ENCODE data around the gene ARHGEF35.
A peak's percentile ranks its signal among the peaks of the same experiment; 100 is the strongest.
"Not testable (repeated sequence)": the region's sequence is repeated elsewhere in the genome, so short reads cannot be mapped to it uniquely, and the experiment has no call there.

The ARHGEF35 gene

DNA sequence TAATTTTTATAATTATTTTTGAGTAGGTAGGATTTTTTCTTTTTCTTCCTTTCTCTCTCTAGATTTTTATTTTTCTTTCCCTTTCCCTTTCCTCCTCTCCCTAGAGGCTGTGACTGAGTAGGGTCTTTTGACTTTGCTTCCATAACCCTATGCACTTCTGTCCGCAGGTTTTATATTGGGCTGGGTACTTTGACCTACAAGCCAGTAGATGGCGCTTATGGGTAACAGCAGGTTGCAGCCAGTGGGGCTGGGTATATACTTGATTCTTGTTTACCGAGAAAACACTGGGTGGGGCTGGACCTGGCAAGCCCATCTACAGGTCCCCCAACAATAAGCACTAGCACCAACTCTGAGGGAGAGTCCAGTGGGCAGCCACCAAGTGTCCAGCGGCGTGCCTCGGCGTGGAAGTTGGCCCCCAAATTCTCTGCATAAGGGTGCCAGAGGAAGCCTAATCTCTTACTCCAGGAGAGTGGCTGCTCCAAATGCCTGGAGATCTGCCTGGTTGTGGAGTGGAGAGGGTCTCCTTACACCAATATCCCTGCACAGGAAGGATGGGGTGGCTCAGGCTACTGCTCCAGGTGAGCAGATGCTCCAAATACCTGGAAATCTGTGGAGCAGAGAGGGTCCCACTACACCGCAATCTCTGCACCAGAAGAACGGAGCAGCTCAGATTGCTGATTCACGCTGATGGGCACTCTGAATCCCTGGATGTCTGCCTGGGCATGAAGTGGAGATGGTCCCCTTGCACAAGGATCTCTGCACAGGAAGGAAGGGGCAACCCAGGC lies 17.1 kb downstream of the ARHGEF35 start:
- peak; percentile 15 for DNase-seq

DNA sequence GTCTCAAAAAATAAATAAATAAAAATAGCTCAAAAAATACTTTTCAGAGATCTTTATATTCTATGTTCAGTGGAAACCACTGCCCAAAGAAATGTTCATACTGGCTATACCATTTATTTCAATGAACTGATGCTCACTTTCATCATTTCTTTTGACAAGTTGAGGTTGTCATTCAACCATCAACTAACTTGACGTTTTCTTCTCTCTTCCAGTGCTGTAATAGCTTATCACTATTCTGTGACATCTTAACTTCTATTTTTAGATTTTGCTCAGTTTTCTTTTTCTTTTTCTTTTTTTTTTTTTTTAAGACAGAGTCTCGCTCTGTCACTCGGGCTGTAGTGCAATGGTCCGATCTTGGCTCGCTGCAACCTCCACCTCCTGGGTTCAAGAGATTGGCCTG lies 21.0 kb downstream of the ARHGEF35 start:
- no peak for DNase-seq

DNA sequence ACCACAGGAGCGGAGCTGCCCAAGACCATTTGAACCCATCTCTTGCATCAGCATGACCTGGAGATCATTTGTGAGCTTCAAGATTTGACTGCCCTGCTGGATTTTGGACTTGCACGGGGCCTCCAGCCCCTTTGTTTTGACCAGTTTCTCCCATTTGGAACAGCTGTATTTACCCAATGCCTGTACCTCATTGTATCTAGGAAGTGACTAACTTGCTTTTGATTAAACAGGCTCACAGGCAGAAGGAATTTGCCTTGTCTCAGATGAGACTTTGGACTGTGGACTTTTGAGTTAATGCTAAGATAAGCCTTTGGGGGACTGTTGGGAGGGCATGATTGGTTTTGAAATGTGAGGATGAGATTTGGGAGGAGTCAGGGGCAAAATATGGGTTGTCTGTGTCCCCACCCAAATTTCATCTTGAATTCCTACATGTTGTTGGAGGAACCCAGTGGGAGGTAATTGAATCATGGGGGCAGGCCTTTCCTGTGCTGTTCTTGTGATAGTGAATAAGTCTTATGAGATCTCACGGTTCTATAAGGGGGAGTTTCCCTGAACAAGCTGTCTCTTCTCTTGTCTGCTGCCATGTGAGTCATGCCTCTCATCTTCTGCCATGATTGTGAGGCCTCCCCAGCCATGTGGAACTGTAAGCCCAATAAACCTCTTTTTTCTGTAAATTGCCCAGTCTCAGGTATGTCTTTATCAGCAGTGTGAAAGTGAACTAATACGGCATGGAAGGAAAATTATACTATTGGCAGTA lies 23.9 kb downstream of the ARHGEF35 start:
- not testable (repeated sequence) for DNase-seq

DNA sequence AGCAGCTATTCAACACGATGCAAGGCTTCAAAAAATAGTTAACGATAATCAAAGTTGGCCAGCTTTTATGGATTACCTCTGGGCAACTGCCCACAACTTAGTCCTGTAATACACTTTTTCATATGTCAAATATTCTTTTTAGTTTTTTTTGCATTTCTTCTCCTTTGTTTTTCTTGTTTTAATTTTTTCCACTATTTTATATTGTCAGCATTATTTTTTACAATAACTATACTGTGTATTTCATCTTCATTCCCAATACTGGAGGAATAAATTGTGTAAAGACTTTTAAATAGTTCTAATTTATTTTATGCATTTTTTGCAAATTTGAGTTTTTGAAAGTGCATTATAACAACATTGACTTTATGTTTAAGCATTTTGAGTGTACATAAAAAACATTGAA lies 30.8 kb downstream of the ARHGEF35 start:
- no peak for DNase-seq

DNA sequence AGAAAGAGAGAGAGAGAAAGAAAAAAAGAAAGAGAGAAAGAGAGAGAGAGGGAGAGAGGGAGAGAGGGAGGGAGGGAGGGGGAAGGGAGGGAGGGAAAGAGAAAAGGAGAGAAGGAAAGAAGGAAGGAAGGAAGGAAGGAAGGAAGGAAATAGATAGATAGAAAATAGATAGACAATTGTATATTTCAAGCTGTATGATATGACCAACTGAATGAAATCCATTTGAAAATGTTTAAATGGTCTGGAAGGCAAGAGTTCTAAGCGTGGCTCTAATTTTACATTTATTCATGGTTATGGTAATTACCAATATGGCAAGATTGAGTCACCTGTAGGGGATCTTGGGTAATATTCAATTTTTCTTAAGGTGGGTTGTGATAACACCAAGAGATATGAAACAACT lies 36.8 kb downstream of the ARHGEF35 start:
- no peak for DNase-seq

DNA sequence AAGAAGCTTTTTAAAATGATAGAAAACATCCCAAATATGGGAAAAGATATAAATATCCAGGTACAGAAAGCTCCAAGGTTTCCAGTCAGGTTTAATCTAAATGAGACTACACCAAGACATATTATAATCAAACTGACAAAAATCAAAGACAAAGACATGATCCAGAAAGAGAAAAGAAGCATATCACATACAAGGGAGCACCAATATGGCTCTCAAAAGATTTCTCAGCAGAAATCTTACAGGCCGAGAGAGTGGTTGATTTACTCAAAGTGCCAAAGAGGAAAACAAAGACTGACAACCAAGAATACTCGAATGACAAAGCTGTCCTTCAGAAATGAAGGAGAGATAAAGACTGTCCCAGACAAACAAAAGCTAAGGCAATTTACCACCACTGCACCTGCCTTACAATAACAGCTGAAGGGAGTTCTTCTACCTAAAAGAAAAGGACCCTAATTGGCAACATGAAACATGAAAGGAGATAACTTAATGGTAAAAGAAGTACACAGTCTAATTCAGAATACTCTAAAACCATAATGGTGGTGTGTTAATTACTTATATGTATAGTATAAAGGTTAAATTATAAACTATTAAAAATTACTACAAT lies 47.3 kb downstream of the ARHGEF35 start:
- no peak for DNase-seq

DNA sequence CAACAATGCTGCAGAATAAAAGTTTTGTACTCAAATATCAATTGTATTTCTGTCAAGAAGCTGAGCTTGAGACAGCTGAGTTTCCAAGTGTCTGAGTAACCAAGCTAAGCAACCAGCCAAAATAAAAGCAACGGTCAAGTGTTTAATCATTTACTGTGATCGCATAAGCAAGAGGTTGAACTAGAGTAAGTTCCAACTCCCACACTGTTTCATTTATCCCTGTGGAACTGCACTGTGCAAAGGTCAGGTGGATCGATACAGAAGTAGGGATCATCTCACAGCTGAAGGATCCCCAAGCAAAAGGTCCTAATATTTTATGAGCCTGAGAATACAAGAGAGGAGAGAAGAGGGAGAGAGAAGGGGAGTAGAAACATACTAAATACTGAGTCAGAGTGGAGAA lies 51.2 kb downstream of the ARHGEF35 start:
- DNase-seq, result no peak

DNA sequence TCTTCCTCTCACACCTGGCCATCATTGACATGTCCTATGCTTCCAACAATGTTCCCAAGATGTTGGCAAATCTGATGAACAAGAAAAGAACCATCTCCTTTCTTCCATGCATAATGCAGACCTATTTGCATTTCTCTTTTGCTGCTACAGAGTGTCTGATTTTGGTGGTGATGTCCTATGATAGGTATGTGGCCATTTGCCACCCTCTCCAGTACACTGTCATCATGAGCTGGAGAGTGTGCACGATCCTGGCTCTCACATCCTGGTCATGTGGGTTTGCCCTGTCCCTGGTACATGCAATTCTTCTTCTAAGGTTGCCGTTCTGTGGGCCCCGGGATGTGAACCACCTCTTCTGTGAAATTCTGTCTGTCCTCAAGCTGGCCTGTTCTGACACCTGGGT lies 53.4 kb downstream of the ARHGEF35 start:
- no peak for DNase-seq

DNA sequence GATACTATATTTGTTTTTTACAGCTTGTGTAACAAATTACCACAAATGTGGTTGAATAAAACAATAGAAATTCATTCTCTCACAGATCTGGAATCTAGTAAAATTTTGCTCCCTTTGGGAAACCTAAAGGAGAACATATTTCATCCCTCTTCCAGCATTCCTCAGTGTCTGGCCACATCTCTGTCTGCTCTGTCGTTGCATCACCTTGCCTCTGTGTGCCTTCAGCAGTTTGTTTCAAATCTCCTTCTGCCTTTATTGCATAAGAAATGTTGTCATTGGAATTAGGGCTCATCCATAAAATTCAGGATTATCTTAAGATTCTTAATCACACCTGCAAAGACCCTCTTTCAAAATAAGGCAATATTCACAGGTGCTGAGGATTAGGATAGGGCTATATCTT lies 58.1 kb downstream of the ARHGEF35 start:
- DNase-seq, result no peak

Data from stimulated activated CD4-positive, alpha-beta T cell treated with anti-CD3 and anti-CD28 coated beads, Interleukin-4, amount 100 ng/mL, for 24 hours (primary cell).